Measurements from ENCODE around the gene CGA.

CGA gene

DNA sequence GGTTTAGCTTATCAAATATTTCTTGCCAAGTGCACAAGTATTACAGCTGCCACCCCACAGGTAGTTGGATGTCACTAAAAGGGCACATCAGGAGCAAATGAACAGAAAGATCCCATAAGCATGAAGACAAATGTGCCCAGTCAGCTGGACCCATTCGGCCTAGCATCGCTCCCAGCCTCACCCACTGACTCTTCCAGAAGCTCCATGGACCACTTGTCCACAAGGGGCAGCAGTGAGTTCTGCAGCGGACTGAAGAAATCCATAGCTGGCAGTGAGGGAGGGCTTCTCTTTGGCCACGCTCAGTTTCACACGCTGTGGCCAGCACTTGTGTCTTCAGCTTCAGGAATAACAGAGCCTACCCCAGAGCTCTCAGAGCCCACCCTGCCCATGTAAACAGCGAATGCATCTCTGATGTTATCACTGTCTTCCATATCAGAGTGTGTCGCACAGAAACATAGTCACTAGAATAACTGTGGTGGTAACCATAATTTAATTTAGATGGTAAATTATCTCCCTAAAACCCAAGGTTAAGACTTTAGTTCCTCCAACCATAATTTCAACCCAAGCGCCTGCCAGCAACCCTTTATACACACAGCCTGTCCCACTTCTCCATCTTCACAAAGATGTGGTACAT is 15.8 kb downstream of the CGA start:
- TF ChIP-seq, protein P1, sequence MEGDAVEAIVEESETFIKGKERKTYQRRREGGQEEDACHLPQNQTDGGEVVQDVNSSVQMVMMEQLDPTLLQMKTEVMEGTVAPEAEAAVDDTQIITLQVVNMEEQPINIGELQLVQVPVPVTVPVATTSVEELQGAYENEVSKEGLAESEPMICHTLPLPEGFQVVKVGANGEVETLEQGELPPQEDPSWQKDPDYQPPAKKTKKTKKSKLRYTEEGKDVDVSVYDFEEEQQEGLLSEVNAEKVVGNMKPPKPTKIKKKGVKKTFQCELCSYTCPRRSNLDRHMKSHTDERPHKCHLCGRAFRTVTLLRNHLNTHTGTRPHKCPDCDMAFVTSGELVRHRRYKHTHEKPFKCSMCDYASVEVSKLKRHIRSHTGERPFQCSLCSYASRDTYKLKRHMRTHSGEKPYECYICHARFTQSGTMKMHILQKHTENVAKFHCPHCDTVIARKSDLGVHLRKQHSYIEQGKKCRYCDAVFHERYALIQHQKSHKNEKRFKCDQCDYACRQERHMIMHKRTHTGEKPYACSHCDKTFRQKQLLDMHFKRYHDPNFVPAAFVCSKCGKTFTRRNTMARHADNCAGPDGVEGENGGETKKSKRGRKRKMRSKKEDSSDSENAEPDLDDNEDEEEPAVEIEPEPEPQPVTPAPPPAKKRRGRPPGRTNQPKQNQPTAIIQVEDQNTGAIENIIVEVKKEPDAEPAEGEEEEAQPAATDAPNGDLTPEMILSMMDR (IDR thresholded peaks at IDR 0.05; ENCODE audit: control insufficient read depth, insufficient read depth, low read depth, low read length, missing control alignments) = peak; percentile 96
- H3K4me3 ChIP-seq (ENCODE audit: control insufficient read depth, low read depth, low read length) = no peak overlapping the region
- DNase-seq (ENCODE audit: low read depth) = peak; percentile 13

DNA sequence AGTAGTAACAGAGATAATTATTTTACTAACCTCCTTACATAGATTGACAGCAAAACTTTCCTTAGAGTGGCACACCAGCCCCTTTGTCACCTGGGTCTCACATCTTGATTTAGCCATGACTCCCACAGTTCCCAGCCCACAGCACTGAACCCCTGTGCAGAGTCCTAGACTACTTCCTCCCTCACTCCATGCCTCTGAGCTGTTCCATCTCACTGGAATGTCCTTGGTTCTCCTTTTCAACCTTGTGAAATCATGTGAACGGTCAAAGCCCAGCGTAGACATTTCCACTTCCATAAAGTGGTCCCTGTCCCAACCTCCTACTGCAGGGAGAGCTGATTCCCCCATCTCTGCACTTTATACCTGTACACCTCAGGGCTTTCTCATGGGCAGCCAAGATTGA is 19.7 kb downstream of the CGA start:
- TF ChIP-seq, protein P1 (IDR thresholded peaks at IDR 0.05; ENCODE audit: control insufficient read depth, insufficient read depth, low read depth, low read length, missing control alignments) = no peak
- no peak overlapping the region for H3K4me3 ChIP-seq (ENCODE audit: control insufficient read depth, low read depth, low read length)
- DNase-seq (ENCODE audit: low read depth) = no peak

DNA sequence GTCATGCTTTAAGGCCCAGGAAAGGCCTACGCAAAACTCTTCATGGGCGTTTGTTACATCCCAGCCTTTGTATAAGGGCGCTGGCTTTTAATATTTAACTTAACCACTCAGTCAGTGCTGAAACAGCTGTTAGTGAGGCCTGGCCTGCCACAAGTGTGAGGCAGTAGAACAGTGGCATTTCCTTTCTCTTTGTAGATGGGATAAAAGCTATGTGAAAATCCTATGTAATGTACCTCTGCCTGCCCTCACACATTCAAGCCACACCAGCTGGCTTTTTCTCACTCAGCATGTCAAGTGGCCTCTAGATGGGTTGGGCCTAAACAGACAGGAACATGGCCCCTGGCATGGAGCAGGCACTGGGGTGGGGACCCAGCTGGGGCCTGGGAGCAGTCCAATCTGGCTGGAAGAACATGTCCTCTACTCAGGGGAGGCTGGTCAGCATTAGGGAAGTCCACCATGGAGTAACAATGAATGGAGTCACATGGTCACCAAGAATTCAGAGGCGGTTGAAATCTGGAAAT is 20.7 kb downstream of the CGA start:
- no peak overlapping the region for H3K4me3 ChIP-seq (ENCODE audit: control insufficient read depth, low read depth, low read length)
- DNase-seq (ENCODE audit: low read depth) = no peak
- TF ChIP-seq, protein P1 (IDR thresholded peaks at IDR 0.05; ENCODE audit: control insufficient read depth, insufficient read depth, low read depth, low read length, missing control alignments) = no peak

DNA sequence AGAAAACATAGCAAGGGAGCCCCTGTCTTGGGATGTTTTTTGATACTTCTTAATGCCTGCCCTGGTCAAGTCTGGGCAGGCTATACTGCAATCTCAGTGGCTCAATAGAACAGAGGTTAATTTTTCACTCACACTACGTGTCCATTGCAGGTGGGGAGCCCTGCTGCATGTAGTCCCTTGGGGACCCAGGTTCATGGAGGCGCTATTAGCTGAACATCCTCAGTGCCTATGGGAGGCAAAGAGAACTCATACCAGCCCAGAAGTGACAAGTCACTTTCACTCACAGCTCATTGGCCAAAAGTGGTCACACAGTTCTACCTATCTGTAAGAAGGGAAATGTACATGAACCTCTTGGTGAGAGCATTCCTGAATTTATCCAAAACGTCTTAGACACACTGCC is 23.2 kb downstream of the CGA start:
- TF ChIP-seq, protein P1 (IDR thresholded peaks at IDR 0.05; ENCODE audit: control insufficient read depth, insufficient read depth, low read depth, low read length, missing control alignments) = no peak

DNA sequence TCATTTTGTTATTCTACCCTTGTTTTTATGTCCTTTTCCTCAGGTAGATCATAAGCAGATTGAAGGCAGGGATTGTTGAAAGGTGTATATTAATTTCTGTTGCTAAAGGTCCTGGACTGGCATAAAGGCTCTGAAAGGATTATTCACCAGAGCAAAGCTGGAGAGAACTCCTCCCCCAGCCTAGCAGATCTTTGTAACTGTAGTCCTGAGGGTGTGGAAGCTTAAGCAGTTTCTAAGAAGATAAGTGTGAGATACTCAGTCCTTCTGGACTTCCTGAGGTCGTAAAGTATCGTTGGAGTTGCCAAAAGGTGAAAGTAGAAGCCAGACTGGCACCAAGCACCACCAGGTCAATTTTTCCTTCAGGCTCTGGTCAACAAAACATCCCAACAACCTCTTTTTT is 24.2 kb downstream of the CGA start:
- TF ChIP-seq, protein P1 (IDR thresholded peaks at IDR 0.05; ENCODE audit: control insufficient read depth, insufficient read depth, low read depth, low read length, missing control alignments) = no peak
- no peak for DNase-seq (ENCODE audit: low read depth)
- no peak overlapping the region for H3K4me3 ChIP-seq (ENCODE audit: control insufficient read depth, low read depth, low read length)

More for the DNA sequence above, 23.2 kb downstream of the CGA start:
- no peak overlapping the region for H3K4me3 ChIP-seq (ENCODE audit: control insufficient read depth, low read depth, low read length)
- DNase-seq (ENCODE audit: low read depth) = no peak

DNA sequence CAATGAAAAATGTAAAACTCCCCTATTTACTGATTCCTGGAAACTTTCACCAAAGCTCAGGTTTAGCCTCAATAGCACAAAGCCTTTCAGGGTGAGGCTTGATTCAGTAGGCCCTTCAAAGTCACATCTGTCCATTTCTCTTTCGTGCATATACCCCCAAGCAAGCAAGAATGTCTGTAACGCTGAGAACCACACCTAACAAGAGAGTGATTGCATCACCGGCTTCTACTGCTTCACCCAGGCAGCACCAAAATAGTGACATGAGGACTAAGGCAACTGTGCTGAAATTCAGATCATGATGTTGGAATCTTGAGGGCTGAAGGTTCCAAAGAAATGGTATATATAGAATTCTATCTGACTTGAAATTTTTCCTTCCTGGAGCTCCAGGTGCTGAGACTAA is 26.1 kb downstream of the CGA start:
- H3K4me3 ChIP-seq (ENCODE audit: control insufficient read depth, low read depth, low read length) = no peak overlapping the region
- no peak for DNase-seq (ENCODE audit: low read depth)
- TF ChIP-seq, protein P1 (IDR thresholded peaks at IDR 0.05; ENCODE audit: control insufficient read depth, insufficient read depth, low read depth, low read length, missing control alignments) = no peak

Data from AG09309 (cell line).